ENCODE results near the gene PTPRE.

GRCh38 chr10:128081222-128081621, 174.3 kb downstream of the PTPRE start:
- TF ChIP-seq, protein P1, sequence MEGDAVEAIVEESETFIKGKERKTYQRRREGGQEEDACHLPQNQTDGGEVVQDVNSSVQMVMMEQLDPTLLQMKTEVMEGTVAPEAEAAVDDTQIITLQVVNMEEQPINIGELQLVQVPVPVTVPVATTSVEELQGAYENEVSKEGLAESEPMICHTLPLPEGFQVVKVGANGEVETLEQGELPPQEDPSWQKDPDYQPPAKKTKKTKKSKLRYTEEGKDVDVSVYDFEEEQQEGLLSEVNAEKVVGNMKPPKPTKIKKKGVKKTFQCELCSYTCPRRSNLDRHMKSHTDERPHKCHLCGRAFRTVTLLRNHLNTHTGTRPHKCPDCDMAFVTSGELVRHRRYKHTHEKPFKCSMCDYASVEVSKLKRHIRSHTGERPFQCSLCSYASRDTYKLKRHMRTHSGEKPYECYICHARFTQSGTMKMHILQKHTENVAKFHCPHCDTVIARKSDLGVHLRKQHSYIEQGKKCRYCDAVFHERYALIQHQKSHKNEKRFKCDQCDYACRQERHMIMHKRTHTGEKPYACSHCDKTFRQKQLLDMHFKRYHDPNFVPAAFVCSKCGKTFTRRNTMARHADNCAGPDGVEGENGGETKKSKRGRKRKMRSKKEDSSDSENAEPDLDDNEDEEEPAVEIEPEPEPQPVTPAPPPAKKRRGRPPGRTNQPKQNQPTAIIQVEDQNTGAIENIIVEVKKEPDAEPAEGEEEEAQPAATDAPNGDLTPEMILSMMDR (IDR thresholded peaks at IDR 0.05) = no peak
- TF ChIP-seq POLR2A (IDR thresholded peaks at IDR 0.05) = no peak

Data from lower leg skin (tissue), 3 donors.